Measurements from ENCODE around the gene TAOK3. TPM values are rescaled to one million over a fixed set of nuclear protein-coding genes. Genes with fewer than 3 reads are reported as not detected.
"Not testable (repeated sequence)": the region's sequence is repeated elsewhere in the genome, so short reads cannot be mapped to it uniquely, and the experiment has no call there.

Gene TAOK3
- total and polyA plus RNA-seq, 10 of the 15 experiments (the other 5 are each of a cell fraction or from before 2014, with no cell fraction given), result 41.3 to 131 (median 57.8) TPM

DNA sequence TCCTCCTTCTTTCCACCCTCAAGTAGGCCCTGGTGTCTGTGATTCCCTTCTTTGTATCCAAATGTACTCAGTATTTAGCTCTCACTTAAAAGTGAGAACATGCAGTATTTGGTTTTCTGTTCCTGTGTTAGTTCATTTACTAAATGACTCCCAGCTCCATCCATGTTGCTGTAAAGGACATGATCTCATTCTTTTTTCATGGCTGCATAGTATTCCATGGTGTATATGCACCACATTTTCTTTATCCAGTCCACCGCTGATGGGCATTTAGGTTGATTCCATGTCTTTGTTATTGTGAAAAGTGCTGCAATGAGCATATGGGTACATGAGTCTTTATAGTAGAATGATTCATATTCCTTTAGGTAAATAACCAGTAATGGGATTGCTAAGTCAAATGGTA lies 94.4 kb downstream of the TAOK3 start:
- 100% methylated on average over 1 of the region's 1 CpG for WGBS (ENCODE audit: insufficient coverage, insufficient replicate concordance, low lambda C conversion rate, missing lambda C conversion rate)
- H3K4me3 ChIP-seq; H3K27ac ChIP-seq (ENCODE audit: control insufficient read depth, insufficient read depth); in situ Hi-C loops (cut with MboI); H3K9ac ChIP-seq (ENCODE audit: control insufficient read depth, insufficient read depth, low read length); BruUV-seq (replicated peaks); H3K27me3 ChIP-seq (replicated peaks in 1 of 2; ENCODE audit: control insufficient read depth in 2 of 2, insufficient read depth in 2 of 2, low read length in 1 of 2); ATAC-seq; H3K36me3 ChIP-seq (ENCODE audit: control insufficient read depth in 2 of 2, insufficient read depth in 2 of 2, low read length in 1 of 2); H3K4me1 ChIP-seq (ENCODE audit: control insufficient read depth, insufficient read depth, low read length); H2AFZ ChIP-seq (ENCODE audit: control insufficient read depth, low read depth, low read length); H3K9me3 ChIP-seq (replicated peaks; ENCODE audit: control insufficient read depth, insufficient read depth, low read length); RAD21 ChIA-PET (ENCODE audit: unreplicated experiment); H4K20me1 ChIP-seq (ENCODE audit: control insufficient read depth, insufficient read depth); DNase-seq (ENCODE audit: low read depth, low spot score); FAIRE-seq; H3K79me2 ChIP-seq (ENCODE audit: control insufficient read depth, insufficient read depth, low read length); intact Hi-C loops (cut with micrococcal nuclease; ENCODE audit: unreplicated experiment); H3K4me2 ChIP-seq (ENCODE audit: control insufficient read depth, insufficient read depth): not testable (repeated sequence)
- ChIA-PET SMC1A (ENCODE audit: uncharacterized antibody, unreplicated experiment) (interaction anchor here (0.6 to 1.6 kb wide), 4 partner anchors 10 to 370 kb away, joined by 3 to 4 read pairs (median 3); partner anchors contain the start of gene SUDS3), POLR2A (interaction anchor here (0.7 kb wide), 1 partner anchor 11 kb away, joined by 3 read pairs; no protein-coding TSS in a partner anchor), CTCF (interaction anchor here (1.0 kb wide), 1 partner anchor 14 kb away, joined by 3 read pairs; no protein-coding TSS in a partner anchor)

DNA sequence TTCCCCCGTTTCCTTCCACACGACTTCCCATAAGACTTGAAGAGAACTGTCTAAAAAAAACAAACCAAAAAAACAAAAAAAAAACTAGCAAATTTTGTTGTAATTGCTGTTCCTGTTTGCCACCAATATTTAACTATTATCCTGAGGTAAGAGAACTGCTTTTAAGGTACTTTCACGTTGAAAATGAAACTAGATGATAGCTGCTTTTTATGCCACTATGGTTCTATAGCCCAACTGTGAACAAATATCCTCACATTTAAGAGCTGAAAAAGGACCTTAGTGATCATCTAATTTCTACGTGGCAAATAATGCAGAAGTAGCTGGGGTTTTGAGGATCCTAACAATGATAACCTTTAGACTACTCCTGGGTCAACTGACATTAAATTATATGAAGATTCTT lies 98.6 kb downstream of the TAOK3 start:
- ChIA-PET RAD21 (ENCODE audit: unreplicated experiment) (interaction anchor here (1.0 to 1.5 kb wide), 6 partner anchors 27 to 103 kb away, joined by 3 to 9 read pairs (median 4); partner anchors contain the start of gene SUDS3), CTCF (interaction anchor here (0.6 to 2.1 kb wide), 7 partner anchors 14 to 228 kb away, joined by 3 to 12 read pairs (median 3); partner anchors contain the start of gene SUDS3), POLR2A (interaction anchor here (1.1 kb wide), 1 partner anchor 33 kb away, joined by 3 read pairs; no protein-coding TSS in a partner anchor), SMC1A (ENCODE audit: uncharacterized antibody, unreplicated experiment) (interaction anchor here (0.6 to 2.6 kb wide), 18 partner anchors 8 to 108 kb away, joined by 3 to 13 read pairs (median 4); partner anchors contain the start of genes SUDS3 and TAOK3)
- Histone ChIP-seq H3K27ac (ENCODE audit: control insufficient read depth, insufficient read depth) (no peak overlapping the region; the same call in 1 of the 2 replicates), H3K4me2 (ENCODE audit: control insufficient read depth, insufficient read depth) (peak overlapping the region; percentile 3; the same call in 1 of the 2 replicates), H4K20me1 (ENCODE audit: control insufficient read depth, insufficient read depth) (no peaks in the 10 kb centered on the region), H3K36me3 (ENCODE audit: control insufficient read depth in 2 of 2, insufficient read depth in 2 of 2, low read length in 1 of 2) (no peaks in the 10 kb centered on the region), H3K9me3 (replicated peaks; ENCODE audit: control insufficient read depth, insufficient read depth, low read length) (no peaks in the 10 kb centered on the region; the same call in 1 of the 3 replicates), H3K4me3 (no peak overlapping the region), H3K79me2 (ENCODE audit: control insufficient read depth, insufficient read depth, low read length) (peaks cover 4% of the 10 kb centered on the region), H2AFZ (ENCODE audit: control insufficient read depth, low read depth, low read length) (no peak overlapping the region), H3K27me3 (replicated peaks in 1 of 2; ENCODE audit: control insufficient read depth in 2 of 2, insufficient read depth in 2 of 2, low read length in 1 of 2) (no peaks in the 10 kb centered on the region), H3K9ac (ENCODE audit: control insufficient read depth, insufficient read depth, low read length) (no peak overlapping the region), H3K4me1 (ENCODE audit: control insufficient read depth, insufficient read depth, low read length) (no peaks in the 10 kb centered on the region)
- ATAC-seq (peak; percentile 61), DNase-seq (ENCODE audit: low read depth, low spot score) (no peak), FAIRE-seq (peak; percentile 13)
- 47% methylated on average over 4 of the region's 4 CpGs for WGBS (ENCODE audit: insufficient coverage, insufficient replicate concordance, low lambda C conversion rate, missing lambda C conversion rate)
- in situ Hi-C loops (cut with MboI) (no loop called here), intact Hi-C loops (cut with micrococcal nuclease; ENCODE audit: unreplicated experiment) (no loop called here)
- BruUV-seq (replicated peaks), result no TSS peak
- TF ChIP-seq, protein P1, sequence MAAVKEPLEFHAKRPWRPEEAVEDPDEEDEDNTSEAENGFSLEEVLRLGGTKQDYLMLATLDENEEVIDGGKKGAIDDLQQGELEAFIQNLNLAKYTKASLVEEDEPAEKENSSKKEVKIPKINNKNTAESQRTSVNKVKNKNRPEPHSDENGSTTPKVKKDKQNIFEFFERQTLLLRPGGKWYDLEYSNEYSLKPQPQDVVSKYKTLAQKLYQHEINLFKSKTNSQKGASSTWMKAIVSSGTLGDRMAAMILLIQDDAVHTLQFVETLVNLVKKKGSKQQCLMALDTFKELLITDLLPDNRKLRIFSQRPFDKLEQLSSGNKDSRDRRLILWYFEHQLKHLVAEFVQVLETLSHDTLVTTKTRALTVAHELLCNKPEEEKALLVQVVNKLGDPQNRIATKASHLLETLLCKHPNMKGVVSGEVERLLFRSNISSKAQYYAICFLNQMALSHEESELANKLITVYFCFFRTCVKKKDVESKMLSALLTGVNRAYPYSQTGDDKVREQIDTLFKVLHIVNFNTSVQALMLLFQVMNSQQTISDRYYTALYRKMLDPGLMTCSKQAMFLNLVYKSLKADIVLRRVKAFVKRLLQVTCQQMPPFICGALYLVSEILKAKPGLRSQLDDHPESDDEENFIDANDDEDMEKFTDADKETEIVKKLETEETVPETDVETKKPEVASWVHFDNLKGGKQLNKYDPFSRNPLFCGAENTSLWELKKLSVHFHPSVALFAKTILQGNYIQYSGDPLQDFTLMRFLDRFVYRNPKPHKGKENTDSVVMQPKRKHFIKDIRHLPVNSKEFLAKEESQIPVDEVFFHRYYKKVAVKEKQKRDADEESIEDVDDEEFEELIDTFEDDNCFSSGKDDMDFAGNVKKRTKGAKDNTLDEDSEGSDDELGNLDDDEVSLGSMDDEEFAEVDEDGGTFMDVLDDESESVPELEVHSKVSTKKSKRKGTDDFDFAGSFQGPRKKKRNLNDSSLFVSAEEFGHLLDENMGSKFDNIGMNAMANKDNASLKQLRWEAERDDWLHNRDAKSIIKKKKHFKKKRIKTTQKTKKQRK (IDR thresholded peaks at IDR 0.05; ENCODE audit: low read depth, low read length), result no peak
- TF ChIP-seq, protein P2, sequence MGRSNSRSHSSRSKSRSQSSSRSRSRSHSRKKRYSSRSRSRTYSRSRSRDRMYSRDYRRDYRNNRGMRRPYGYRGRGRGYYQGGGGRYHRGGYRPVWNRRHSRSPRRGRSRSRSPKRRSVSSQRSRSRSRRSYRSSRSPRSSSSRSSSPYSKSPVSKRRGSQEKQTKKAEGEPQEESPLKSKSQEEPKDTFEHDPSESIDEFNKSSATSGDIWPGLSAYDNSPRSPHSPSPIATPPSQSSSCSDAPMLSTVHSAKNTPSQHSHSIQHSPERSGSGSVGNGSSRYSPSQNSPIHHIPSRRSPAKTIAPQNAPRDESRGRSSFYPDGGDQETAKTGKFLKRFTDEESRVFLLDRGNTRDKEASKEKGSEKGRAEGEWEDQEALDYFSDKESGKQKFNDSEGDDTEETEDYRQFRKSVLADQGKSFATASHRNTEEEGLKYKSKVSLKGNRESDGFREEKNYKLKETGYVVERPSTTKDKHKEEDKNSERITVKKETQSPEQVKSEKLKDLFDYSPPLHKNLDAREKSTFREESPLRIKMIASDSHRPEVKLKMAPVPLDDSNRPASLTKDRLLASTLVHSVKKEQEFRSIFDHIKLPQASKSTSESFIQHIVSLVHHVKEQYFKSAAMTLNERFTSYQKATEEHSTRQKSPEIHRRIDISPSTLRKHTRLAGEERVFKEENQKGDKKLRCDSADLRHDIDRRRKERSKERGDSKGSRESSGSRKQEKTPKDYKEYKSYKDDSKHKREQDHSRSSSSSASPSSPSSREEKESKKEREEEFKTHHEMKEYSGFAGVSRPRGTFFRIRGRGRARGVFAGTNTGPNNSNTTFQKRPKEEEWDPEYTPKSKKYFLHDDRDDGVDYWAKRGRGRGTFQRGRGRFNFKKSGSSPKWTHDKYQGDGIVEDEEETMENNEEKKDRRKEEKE (IDR thresholded peaks at IDR 0.05), result no peak
- TF ChIP-seq, protein P3, sequence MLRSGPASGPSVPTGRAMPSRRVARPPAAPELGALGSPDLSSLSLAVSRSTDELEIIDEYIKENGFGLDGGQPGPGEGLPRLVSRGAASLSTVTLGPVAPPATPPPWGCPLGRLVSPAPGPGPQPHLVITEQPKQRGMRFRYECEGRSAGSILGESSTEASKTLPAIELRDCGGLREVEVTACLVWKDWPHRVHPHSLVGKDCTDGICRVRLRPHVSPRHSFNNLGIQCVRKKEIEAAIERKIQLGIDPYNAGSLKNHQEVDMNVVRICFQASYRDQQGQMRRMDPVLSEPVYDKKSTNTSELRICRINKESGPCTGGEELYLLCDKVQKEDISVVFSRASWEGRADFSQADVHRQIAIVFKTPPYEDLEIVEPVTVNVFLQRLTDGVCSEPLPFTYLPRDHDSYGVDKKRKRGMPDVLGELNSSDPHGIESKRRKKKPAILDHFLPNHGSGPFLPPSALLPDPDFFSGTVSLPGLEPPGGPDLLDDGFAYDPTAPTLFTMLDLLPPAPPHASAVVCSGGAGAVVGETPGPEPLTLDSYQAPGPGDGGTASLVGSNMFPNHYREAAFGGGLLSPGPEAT (IDR thresholded peaks at IDR 0.05; ENCODE audit: low read depth), result no peak
- TF ChIP-seq CREB1 (IDR thresholded peaks at IDR 0.05; ENCODE audit: low read depth) (no peak), ASH2L (IDR thresholded peaks at IDR 0.05; ENCODE audit: borderline replicate concordance, low read depth) (no peak), SUZ12 (IDR thresholded peaks at IDR 0.05; ENCODE audit: unreplicated experiment) (no peak), SRF (IDR thresholded peaks at IDR 0.05; ENCODE audit: low read depth in 2 of 2, low read length in 2 of 2) (no peak)
